GM19438 (cell line): ENCODE results near the gene CRTAC1.
A peak's percentile ranks its signal among the peaks of the same experiment; 100 is the strongest.

Source experiments
- ATAC-seq: cut with Tn5 transposase; IDR thresholded peaks from one replicate; pipeline ENCODE4 v1.9.1; 2021; ENCODE audit warnings: low read depth; ENCODE audit not compliant: unreplicated experiment

The CRTAC1 gene, protein sequence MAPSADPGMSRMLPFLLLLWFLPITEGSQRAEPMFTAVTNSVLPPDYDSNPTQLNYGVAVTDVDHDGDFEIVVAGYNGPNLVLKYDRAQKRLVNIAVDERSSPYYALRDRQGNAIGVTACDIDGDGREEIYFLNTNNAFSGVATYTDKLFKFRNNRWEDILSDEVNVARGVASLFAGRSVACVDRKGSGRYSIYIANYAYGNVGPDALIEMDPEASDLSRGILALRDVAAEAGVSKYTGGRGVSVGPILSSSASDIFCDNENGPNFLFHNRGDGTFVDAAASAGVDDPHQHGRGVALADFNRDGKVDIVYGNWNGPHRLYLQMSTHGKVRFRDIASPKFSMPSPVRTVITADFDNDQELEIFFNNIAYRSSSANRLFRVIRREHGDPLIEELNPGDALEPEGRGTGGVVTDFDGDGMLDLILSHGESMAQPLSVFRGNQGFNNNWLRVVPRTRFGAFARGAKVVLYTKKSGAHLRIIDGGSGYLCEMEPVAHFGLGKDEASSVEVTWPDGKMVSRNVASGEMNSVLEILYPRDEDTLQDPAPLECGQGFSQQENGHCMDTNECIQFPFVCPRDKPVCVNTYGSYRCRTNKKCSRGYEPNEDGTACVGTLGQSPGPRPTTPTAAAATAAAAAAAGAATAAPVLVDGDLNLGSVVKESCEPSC

GRCh38 chr10:98030093-98030821 is at the start of gene CRTAC1:
CRTAC1 (minus strand) TSS chr10:98030621; CDS start chr10:98030472, 149 bp downstream.
- ATAC-seq, result no peak

DNA sequence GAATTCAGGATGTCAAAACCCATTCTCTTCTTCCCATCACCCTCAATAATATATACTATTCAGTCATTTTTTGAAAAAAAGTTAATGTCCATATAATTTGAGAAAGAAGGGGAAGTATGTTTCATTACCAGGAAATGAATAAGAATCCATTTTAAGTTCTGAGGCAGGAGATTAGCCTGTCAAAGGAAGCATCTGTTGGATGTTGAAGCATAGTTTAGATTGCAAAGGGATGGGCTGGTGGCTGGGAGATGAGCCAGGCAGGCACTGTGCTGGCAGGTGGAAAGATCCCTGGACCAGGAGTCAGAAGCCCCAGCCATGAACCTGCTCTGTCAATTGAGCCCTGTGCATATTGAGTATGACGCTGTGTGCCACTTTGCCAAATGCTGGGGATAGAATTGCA is 48.4 kb upstream of the CRTAC1 start:
- no peak for ATAC-seq

DNA sequence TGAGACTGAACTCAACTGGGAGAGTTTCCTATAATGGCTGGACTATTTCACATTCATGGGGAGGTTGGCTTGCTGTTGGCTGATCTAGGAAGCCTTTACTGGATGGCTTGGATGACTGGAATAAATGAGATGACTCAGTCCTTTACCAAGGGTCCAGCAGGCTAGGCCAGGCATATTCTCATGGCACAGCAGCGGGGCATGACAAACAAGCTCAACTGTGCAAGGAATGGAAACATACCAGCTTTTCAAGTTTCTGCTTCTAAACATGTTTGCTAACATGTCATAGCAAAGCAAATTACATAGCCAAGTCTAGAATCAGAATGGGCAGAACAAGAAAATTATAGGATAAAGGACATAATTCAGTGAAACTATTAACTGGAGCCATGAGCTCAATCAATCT is 46.8 kb upstream of the CRTAC1 start:
- ATAC-seq, result no peak

DNA sequence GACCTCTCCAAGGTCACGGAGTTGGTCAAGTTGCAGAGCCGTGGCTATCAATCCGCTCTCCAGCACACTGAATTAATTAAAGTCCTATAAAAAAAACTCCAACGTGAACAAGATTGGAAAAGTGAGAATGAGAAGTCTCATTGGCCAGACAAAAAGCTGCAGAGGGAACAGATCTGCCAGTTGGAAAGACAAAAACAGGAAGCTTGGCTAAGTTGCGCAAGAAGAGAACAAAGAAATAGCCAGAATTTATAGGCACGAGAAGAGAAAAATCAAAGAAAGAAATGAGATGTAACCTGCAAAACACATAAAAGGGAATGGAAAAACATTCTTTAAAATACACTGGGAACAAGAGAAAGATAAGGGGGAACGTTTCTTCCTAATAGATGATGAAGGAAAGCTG is 45.7 kb upstream of the CRTAC1 start:
- ATAC-seq, result no peak

DNA sequence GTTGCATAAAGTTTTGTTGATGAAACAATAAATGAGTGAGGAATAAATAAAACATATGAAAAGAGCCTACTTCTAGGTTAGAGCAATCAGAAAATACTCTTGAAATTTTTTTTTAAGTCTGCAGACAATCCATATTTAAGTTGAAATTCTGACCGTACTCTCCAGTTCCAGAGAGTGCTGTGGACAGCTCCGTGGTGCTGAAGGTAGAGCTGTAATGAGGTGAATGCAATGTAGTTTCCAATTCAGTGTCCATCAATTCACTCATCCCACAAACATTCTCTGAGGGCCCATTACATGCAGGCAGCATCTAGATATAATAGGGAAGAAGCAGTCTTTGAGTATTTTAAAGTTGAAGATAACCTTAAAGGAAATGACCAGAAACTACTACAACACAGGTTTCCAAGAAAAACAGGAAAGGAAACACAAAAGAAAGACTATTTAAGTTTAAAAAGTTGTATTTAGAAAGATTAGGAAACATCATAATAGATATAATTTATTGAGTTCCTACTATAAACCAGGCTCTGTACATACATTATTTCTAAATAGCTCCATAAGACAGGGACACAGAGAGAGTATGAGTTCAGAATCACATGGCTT is 44.0 kb upstream of the CRTAC1 start:
- ATAC-seq, result no peak

- ATAC-seq, result no peak
Measured at GRCh38 chr10:98067165-98067564, 36.7 kb upstream of the CRTAC1 start.

DNA sequence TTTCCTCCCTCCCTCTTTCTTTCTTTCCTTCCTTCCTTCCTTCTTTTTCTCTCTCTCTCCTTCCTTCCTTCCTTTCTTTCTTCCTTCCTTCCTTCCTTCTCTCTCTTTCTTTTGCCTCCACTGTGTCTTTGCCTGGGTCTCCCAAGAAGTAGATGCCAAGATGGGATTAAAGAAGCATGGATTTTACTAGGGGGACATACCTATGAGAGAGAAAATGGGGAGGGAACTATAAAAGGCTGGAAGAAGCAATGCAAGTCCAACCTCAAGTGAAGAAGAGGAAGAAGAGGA is 33.3 kb upstream of the CRTAC1 start:
- ATAC-seq, result no peak

DNA sequence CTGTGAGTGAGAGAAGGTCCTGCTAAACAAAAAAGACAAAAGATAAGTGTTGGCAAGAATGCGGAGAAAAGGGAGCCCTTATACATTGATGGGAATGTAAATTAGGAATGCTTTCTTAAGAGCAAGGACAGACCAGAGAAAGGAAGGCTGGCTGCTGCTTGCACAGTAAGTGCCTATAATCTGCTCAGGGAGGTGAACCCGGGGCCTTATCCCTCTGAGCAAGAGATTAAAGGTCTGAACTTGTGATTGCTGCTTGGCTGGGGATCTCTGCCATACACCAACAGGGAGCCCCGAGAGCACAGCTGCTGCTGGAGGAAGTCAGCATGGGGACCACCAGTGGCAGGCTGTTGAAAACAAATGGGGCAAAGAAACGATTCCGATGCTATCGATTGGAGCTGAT is 32.0 kb upstream of the CRTAC1 start:
- no peak for ATAC-seq

- no peak for ATAC-seq
Measured at GRCh38 chr10:98060079-98060478, 29.7 kb upstream of the CRTAC1 start.

- ATAC-seq, result no peak
Measured at GRCh38 chr10:98058295-98058694, 27.9 kb upstream of the CRTAC1 start.

- peak; percentile 43 for ATAC-seq
Measured at GRCh38 chr10:98055841-98056516, 25.6 kb upstream of the CRTAC1 start.

GRCh38 chr10:98047009-98047741 is 16.8 kb upstream of the CRTAC1 start:
- no peak for ATAC-seq

GRCh38 chr10:98045785-98046389 is 15.5 kb upstream of the CRTAC1 start:
- no peak for ATAC-seq

DNA sequence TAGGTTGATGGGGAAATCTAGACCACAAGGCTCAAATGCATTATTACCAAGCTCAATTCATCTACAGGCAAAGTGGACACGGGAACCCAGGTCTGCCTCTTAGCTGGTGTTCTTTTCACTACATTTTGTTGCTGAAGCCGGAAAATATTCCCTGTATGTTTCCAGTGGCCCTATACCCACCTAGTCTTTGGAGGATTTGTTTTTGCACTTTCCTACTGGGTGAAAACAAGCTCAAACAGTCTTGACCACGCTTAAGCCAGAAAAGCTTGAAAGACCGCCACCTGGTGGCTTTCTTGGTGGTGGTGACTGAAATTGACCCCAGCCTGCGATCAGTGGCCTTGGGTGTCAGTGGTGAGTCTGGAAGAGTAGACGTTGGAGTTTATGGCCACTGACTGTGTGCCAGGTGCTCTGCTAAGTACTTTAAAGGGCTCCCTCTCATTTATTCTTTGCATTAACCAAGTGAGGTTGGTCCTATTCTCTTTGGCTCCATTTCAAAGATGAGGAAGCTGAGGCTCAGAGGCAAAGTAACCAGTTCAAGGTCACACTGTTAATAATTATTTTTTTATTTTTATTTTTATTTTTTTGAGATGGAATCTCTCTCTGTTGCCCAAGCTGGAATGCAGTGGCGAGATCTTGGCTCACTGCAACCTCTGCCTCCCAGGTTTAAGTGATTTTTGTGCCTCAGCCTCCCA is 11.1 kb upstream of the CRTAC1 start:
- ATAC-seq, result no peak

GRCh38 chr10:98039690-98040381 is 9.4 kb upstream of the CRTAC1 start:
- no peak for ATAC-seq

DNA sequence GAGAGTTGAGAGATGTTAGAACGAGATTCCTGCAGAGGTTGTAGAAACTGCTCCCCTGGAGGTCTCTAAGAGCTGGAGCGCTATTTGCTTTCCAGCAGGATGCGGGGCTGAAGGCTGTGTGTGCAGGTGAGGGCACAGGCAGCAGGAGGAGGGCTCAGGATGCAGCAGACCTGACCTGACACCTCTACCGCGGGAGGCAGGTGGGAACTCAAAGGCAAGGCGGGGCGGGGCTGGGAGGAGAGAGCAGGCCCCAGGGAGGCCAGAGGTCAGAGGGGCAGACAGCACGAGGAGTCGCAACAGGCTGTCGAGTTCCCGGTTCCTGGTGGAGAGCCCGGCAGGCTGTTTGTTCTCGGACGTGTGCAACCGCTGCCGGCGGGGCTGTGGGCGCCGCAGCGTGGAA is 7.9 kb upstream of the CRTAC1 start:
- no peak for ATAC-seq

DNA sequence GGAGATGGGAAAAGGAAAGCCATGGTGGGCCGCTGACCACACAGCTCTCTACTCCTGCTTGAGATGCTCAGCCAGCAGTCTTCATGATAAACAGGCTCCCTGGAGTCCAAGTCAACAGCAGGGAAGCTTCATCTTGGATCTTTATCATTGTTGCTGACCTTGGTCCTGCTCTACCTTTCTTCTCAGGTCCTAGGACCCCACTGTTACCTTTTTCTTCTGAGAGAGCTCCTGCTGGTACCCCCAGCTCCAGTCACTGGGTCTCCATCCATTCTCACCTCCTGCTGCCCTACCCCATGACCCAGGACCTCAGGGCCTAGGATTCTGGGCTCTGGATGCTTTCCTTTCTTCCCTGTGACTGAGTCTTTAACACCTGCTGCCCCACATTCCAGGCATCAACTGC is 5.2 kb upstream of the CRTAC1 start:
- no peak for ATAC-seq

GRCh38 chr10:98033515-98033914 is 3.1 kb upstream of the CRTAC1 start:
- no peak for ATAC-seq

DNA sequence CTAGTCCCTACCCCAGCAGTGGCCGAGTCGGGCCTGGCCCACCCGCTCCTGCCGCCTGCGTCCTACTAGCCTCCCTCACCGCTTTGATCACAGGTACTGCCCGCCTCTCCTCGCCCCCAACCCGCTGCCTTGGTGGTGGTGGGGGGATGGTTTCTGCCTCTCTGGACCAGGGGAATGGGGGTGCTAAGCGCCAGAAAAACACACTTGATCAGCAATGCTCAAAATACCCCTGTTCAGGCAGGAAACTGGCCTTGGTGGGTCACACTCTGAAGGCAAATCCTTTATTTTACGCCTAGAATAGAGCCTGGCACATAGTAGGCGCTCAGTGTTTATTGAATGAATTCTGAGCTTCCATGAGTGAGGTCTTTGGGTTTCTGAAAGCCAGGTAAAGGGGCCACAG is 1.0 kb upstream of the CRTAC1 start:
- no peak for ATAC-seq
